Measurements from ENCODE around the gene DIPK1C.

GRCh38 chr18:74436158-74436769 is 20.8 kb downstream of the DIPK1C start:
- TF ChIP-seq EZH2 (IDR thresholded peaks at IDR 0.05; ENCODE audit: insufficient read depth, poor library complexity, severe bottlenecking) (no peak), EZH2phosphoT487 (IDR thresholded peaks at IDR 0.05; ENCODE audit: insufficient read depth, low read depth) (no peak)
